ENCODE data around the gene SEC24B. TPM values are rescaled to one million over a fixed set of nuclear protein-coding genes. Genes with fewer than 3 reads are reported as not detected.

SEC24B gene
- total RNA-seq, 1 donor from 2014 or later, result 32.7 TPM

- no peak for DNase-seq (ENCODE audit: low spot score)
- Mint-ChIP-seq H3K27me3 (ENCODE audit: low read depth) (no peaks in the 10 kb centered on the region), H3K4me1 (ENCODE audit: low read depth) (peaks cover 42% of the 10 kb centered on the region), H3K9me3 (ENCODE audit: low read depth) (no peaks in the 10 kb centered on the region), H3K36me3 (ENCODE audit: low read depth) (peaks cover 5% of the 10 kb centered on the region), H3K27ac (ENCODE audit: unreplicated experiment) (peak overlapping the region; percentile 94), H3K4me3 (ENCODE audit: unreplicated experiment) (peak overlapping the region; percentile 76)
- TF ChIP-seq CTCF (IDR thresholded peaks at IDR 0.05), result no peak
Observed at GRCh38 chr4:109432203-109432602, 1.4 kb upstream of the SEC24B start.

- peaks cover 42% of the 10 kb centered on the region for H3K4me1 Mint-ChIP-seq (ENCODE audit: low read depth)
- no peaks in the 10 kb centered on the region for H3K9me3 Mint-ChIP-seq (ENCODE audit: low read depth)
- peak overlapping the region; percentile 76 for H3K4me3 Mint-ChIP-seq (ENCODE audit: unreplicated experiment)
- H3K27me3 Mint-ChIP-seq (ENCODE audit: low read depth), result no peaks in the 10 kb centered on the region
- DNase-seq (ENCODE audit: low spot score), result no peak
- H3K36me3 Mint-ChIP-seq (ENCODE audit: low read depth), result peaks cover 5% of the 10 kb centered on the region
- no peak for TF ChIP-seq CTCF (IDR thresholded peaks at IDR 0.05)
- H3K27ac Mint-ChIP-seq (ENCODE audit: unreplicated experiment), result peak overlapping the region; percentile 94
Observed at GRCh38 chr4:109432696-109433095, 919 bp upstream of the SEC24B start.

GRCh38 chr4:109434007-109434971, 674 bp downstream of the SEC24B start:
- peak overlapping the region; percentile 89 for H3K27ac Mint-ChIP-seq (ENCODE audit: unreplicated experiment)
- H3K9me3 Mint-ChIP-seq (ENCODE audit: low read depth), result no peaks in the 10 kb centered on the region
- no peak for DNase-seq (ENCODE audit: low spot score)
- H3K4me1 Mint-ChIP-seq (ENCODE audit: low read depth), result peaks cover 55% of the 10 kb centered on the region
- peaks cover 5% of the 10 kb centered on the region for H3K36me3 Mint-ChIP-seq (ENCODE audit: low read depth)
- H3K27me3 Mint-ChIP-seq (ENCODE audit: low read depth), result no peaks in the 10 kb centered on the region
- TF ChIP-seq CTCF (IDR thresholded peaks at IDR 0.05), result no peak
- H3K4me3 Mint-ChIP-seq (ENCODE audit: unreplicated experiment), result peak overlapping the region; percentile 71

GRCh38 chr4:109435635-109436034, 2.0 kb downstream of the SEC24B start:
- Mint-ChIP-seq H3K9me3 (ENCODE audit: low read depth) (no peaks in the 10 kb centered on the region), H3K27ac (ENCODE audit: unreplicated experiment) (peak overlapping the region; percentile 89), H3K4me1 (ENCODE audit: low read depth) (peaks cover 62% of the 10 kb centered on the region), H3K36me3 (ENCODE audit: low read depth) (peaks cover 1% of the 10 kb centered on the region), H3K27me3 (ENCODE audit: low read depth) (no peaks in the 10 kb centered on the region), H3K4me3 (ENCODE audit: unreplicated experiment) (peak overlapping the region; percentile 71)
- DNase-seq (ENCODE audit: low spot score), result no peak
- TF ChIP-seq CTCF (IDR thresholded peaks at IDR 0.05), result no peak

GRCh38 chr4:109436504-109436903, 2.9 kb downstream of the SEC24B start:
- peak overlapping the region; percentile 30 for H3K27ac Mint-ChIP-seq (ENCODE audit: unreplicated experiment)
- peaks cover 70% of the 10 kb centered on the region for H3K4me1 Mint-ChIP-seq (ENCODE audit: low read depth)
- no peak for DNase-seq (ENCODE audit: low spot score)
- no peaks in the 10 kb centered on the region for H3K36me3 Mint-ChIP-seq (ENCODE audit: low read depth)
- no peaks in the 10 kb centered on the region for H3K27me3 Mint-ChIP-seq (ENCODE audit: low read depth)
- no peaks in the 10 kb centered on the region for H3K9me3 Mint-ChIP-seq (ENCODE audit: low read depth)
- TF ChIP-seq CTCF (IDR thresholded peaks at IDR 0.05), result no peak
- H3K4me3 Mint-ChIP-seq (ENCODE audit: unreplicated experiment), result no peak overlapping the region

All from chondrocyte (in vitro differentiated cells).